Activated B cell treated with CpG ODN at 0.5 μM for 24 hours (primary cell): ENCODE measurements around the gene GID8. TPM values are rescaled to one million over a fixed set of nuclear protein-coding genes. Genes with fewer than 3 reads are reported as not detected.

ENCODE experiments used
- ATAC-seq: fragments of 200-7000 bp; cut with Tn5 transposase; one replicate; pipeline ENCODE4 v1.10.0; 2021; ENCODE audit warnings: low read depth, mild to moderate bottlenecking, moderate library complexity
- CTCF ChIA-PET: fragments of 350-600 bp; sonication (Branson Sonifier 250); formaldehyde crosslinking; loops from one replicate; lab custom pipeline; 2021; ENCODE audit warnings: antibody characterized with exemption; lab: Charles Lee
- POLR2A ChIA-PET: fragments of 350-600 bp; sonication (Branson Sonifier 250); formaldehyde crosslinking; loops from one replicate; lab custom pipeline; 2021; ENCODE audit warnings: antibody characterized with exemption; lab: Charles Lee
- DNase-seq: peaks from one replicate; pipeline ENCODE4 v3.0.0; 2022
- H3K27ac Mint-ChIP-seq: one replicate; pipeline ENCODE4 v1.8.0; 2020; ENCODE audit warnings: mixed read lengths
- H3K27me3 Mint-ChIP-seq: one replicate; pipeline ENCODE4 v1.8.0; 2021; ENCODE audit warnings: mixed read lengths
- H3K36me3 Mint-ChIP-seq: one replicate; pipeline ENCODE4 v1.8.0; 2021; ENCODE audit warnings: low read depth, mixed read lengths
- H3K4me1 Mint-ChIP-seq: one replicate; pipeline ENCODE4 v1.8.0; 2021; ENCODE audit warnings: mixed read lengths
- H3K4me3 Mint-ChIP-seq: one replicate; pipeline ENCODE4 v1.8.0; 2020; ENCODE audit warnings: mild to moderate bottlenecking, mixed read lengths
- H3K9me3 Mint-ChIP-seq: one replicate; pipeline ENCODE4 v1.8.0; 2020; ENCODE audit warnings: mixed read lengths
- intact Hi-C: fragments of 100-400 bp; cut with micrococcal nuclease; formaldehyde crosslinking; loops from one replicate; pipeline ENCODE4 v1.15.1; 2024
- total RNA-seq: library from RNA; stranded (reverse); gene quantifications from 2 replicates; pipeline ENCODE4 v1.2.3, GENCODE V29; 2022
- TF ChIP-seq, protein P1 (sequence below): fragments of 200-600 bp; IDR thresholded peaks from one replicate; pipeline ENCODE4 v1.8.0; 2022; ENCODE audit warnings: antibody characterized with exemption, mild to moderate bottlenecking

GID8 gene
- total RNA-seq, 1 donor from 2014 or later, result 43.1 TPM

DNA sequence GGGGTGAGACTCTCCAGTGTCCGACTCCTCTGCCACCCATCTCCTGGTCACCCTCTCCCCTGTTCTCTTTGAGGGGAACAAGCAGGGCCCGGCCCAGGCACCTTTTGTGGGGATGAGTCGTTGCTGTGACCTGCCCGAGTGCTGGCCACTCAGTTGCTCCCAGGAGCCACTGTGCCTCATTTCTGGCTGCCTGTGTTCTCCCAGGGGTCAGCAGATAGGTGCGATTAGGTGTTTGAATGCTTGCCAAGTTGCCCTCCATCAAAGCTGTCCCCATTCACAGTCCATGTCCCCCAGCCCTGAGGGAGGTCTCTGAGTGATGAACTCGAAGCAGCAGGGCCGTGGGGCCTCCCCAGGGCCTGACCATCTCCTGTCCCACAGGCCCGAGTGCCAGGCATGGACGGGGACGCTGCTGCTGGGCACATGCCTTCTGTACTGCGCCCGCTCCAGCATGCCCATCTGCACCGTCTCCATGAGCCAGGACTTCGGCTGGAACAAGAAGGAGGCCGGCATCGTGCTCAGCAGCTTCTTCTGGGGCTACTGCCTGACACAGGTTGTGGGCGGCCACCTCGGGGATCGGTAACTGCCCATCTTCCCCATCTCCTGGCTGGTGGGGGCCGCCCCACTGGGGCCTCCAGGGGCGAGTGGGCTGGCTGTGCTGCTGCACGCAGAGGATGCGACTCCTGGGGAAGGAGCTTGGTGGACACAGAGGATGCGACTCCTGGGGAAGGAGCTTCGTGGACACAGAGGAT lies 18.6 kb downstream of the GID8 start:
- DNase-seq (no peak), ATAC-seq (no peak)
- TF ChIP-seq, protein P1, sequence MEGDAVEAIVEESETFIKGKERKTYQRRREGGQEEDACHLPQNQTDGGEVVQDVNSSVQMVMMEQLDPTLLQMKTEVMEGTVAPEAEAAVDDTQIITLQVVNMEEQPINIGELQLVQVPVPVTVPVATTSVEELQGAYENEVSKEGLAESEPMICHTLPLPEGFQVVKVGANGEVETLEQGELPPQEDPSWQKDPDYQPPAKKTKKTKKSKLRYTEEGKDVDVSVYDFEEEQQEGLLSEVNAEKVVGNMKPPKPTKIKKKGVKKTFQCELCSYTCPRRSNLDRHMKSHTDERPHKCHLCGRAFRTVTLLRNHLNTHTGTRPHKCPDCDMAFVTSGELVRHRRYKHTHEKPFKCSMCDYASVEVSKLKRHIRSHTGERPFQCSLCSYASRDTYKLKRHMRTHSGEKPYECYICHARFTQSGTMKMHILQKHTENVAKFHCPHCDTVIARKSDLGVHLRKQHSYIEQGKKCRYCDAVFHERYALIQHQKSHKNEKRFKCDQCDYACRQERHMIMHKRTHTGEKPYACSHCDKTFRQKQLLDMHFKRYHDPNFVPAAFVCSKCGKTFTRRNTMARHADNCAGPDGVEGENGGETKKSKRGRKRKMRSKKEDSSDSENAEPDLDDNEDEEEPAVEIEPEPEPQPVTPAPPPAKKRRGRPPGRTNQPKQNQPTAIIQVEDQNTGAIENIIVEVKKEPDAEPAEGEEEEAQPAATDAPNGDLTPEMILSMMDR, result no peak
- no peaks in the 10 kb centered on the region for H3K27me3 Mint-ChIP-seq
- peaks cover 19% of the 10 kb centered on the region for H3K36me3 Mint-ChIP-seq
- no peak overlapping the region for H3K4me3 Mint-ChIP-seq
- no peaks in the 10 kb centered on the region for H3K9me3 Mint-ChIP-seq
- intact Hi-C loops, result loop anchor here (10.0 kb wide), 1 partner anchor 58 kb away; no protein-coding TSS in a partner anchor
- POLR2A ChIA-PET, result no interaction called here
- CTCF ChIA-PET, result interaction anchor here (1.5 kb wide), 1 partner anchor 16 kb away, joined by 3 read pairs; no protein-coding TSS in a partner anchor
- no peak overlapping the region for H3K27ac Mint-ChIP-seq
- peaks cover 44% of the 10 kb centered on the region for H3K4me1 Mint-ChIP-seq

DNA sequence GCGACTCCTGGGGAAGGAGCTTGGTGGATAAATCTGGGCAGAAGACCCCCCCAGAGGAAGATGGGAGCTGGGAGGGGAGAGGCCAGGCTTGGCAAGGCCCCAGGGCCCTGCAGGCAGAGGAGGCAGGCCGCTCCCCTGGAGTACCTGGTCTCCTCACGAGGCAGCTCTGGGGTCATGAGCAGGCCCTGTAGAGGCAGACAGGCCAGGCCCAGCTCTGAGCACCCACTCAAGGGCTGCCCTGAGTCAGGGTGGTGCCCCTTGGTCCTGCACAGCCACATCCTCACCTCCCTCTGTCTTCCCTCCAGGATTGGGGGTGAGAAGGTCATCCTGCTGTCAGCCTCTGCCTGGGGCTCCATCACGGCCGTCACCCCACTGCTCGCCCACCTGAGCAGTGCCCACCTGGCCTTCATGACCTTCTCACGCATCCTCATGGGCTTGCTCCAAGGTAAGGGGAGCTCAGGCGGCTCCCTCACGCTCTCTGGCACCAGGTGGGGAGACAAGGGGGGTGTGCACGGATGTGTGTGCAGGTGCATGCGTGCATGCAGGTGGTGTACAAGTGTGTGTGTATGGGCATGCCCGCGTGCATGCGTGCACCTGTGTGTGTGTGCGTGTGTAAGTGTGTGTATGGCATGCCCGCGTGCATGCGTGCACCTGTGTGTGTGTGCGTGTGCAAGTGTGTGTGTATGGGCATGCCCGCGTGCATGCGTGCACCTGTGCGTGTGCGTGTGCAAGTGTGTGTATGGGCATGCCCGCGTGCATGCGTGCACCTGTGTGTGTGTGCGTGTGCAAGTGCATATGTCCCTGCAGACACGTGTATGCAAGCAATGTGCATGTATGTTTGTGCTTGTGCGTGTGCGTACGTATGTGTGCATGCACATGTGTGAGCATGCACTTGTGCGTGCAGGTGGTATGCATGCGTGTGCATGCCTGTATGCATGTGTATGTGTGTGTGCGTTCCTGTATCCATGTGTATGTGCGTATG lies 19.5 kb downstream of the GID8 start:
- TF ChIP-seq, protein P1, result no peak
- Mint-ChIP-seq H3K27ac (no peak overlapping the region), H3K27me3 (no peaks in the 10 kb centered on the region), H3K4me3 (no peak overlapping the region), H3K36me3 (peaks cover 22% of the 10 kb centered on the region), H3K4me1 (peaks cover 39% of the 10 kb centered on the region), H3K9me3 (no peaks in the 10 kb centered on the region)
- ATAC-seq (no peak), DNase-seq (no peak)
- ChIA-PET CTCF (interaction anchor here (0.7 to 1.5 kb wide), 2 partner anchors 15 to 40 kb away, joined by 3 read pairs; no protein-coding TSS in a partner anchor), POLR2A (no interaction called here)
- intact Hi-C loops, result loop anchor here (10.0 kb wide), 1 partner anchor 57 kb away; no protein-coding TSS in a partner anchor

DNA sequence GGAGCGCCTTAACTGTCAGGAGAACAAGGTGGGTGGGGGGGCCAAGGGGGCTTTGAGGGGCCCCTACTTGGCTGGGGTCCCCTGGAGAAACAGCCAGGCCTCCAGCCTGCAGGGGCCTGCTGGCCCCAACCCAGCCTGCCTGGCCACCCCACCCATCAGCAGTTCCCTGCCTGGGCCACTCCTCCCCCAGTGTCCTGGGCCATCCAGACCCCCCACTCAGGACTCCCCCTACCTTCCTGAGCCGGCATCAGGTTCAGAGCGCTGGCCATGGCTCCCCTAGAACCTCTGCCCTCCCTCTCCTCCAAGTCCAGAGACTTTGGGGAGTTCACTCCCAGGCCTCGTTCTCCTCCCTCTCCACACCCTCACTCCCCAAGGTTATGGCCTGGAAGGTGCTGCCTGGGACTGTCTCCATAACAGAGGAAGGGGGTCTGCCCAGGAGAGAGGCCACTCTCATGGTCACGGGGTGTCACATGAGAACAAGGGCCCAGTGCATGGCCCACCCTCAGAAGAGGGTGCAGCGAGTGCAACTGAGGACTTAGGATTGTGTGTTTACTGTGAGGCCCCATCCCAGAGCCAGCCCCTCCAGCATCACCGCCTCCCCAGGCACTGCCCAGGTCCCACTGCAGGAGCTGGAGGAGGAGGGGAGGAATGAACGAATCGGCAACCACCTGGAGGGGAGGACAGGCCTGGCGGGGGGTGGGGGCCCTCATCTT lies 20.6 kb downstream of the GID8 start:
- POLR2A ChIA-PET, result interaction anchor here (0.9 kb wide), 1 partner anchor 14 kb away, joined by 9 read pairs; no protein-coding TSS in a partner anchor
- intact Hi-C loops, result loop anchor here (10.0 kb wide), 1 partner anchor 56 kb away; no protein-coding TSS in a partner anchor
- Mint-ChIP-seq H3K36me3 (peaks cover 32% of the 10 kb centered on the region), H3K4me3 (no peak overlapping the region), H3K27me3 (no peaks in the 10 kb centered on the region), H3K4me1 (peaks cover 31% of the 10 kb centered on the region), H3K27ac (no peak overlapping the region), H3K9me3 (no peaks in the 10 kb centered on the region)
- CTCF ChIA-PET, result interaction anchor here (2.0 kb wide), 1 partner anchor 14 kb away, joined by 5 read pairs; no protein-coding TSS in a partner anchor
- TF ChIP-seq, protein P1, result no peak
- no peak for ATAC-seq
- DNase-seq, result no peak

DNA sequence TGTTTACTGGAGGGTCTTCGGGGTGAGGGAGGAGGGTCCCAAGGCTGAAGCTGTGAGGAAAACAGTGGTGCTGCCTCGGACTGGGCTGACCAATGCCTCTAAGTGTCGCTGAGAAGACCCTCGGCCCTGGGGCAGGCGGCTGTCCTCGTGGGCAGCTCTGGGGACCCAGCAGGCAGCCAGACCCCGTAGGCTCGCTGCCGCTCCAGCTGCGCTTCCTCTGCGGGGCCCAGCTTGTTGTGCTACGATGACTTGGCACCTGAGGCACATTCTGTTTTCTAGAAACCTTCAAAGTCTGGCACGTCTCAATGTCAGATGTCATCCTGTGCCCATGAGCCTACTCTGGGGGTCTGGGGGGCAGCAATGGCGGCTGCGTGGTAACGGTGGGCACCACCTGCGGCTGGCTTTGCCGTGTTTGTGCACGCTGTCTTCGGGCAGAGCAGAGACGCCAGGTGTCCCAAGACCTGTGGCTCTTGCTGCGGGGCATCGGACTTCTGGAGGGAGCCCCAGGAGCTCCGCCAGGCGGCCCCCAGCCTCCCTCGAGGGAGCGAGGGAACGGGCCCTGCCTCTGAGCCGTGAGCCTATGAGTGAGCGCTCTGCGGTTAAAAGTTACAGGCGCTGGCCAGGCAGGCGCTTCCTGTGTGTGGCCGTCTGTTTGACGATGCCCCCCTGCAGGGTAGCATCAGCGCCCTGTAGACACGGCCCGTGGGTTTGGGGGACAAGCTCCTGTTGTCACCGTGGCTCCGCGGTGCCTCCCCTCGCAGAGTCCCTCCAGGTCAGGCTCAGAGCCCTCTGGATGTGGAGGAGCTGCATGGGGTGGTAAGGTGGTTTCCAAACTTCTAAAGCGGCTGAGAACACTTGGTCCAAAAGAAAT lies 21.4 kb downstream of the GID8 start:
- CTCF ChIA-PET, result interaction anchor here (2.0 kb wide), 1 partner anchor 13 kb away, joined by 5 read pairs; no protein-coding TSS in a partner anchor
- no peak for DNase-seq
- TF ChIP-seq, protein P1, result no peak
- no peak for ATAC-seq
- Mint-ChIP-seq H3K4me3 (no peak overlapping the region), H3K9me3 (no peaks in the 10 kb centered on the region), H3K27ac (no peak overlapping the region), H3K4me1 (peaks cover 24% of the 10 kb centered on the region), H3K27me3 (no peaks in the 10 kb centered on the region), H3K36me3 (peaks cover 40% of the 10 kb centered on the region)
- intact Hi-C loops, result loop anchor here (10.0 kb wide), 1 partner anchor 55 kb away; no protein-coding TSS in a partner anchor
- POLR2A ChIA-PET, result interaction anchor here (0.7 to 0.9 kb wide), 2 partner anchors 13 to 21 kb away, joined by 3 to 9 read pairs; no protein-coding TSS in a partner anchor
